HCT116 (cell line): ENCODE data around the gene COL23A1. TPM values are rescaled to one million over a fixed set of nuclear protein-coding genes. Genes with fewer than 3 reads are reported as not detected.

ENCODE experiments used
- ATAC-seq: fragments of 200-7000 bp; cut with Tn5 transposase; 2 replicates; pipeline ENCODE4 v1.9.1; 2020; ENCODE audit warnings: mild to moderate bottlenecking, moderate library complexity
- BruUV-seq: library from RNA; stranded (reverse); fragments of 400-500 nt; replicated peaks from 2 replicates; lab custom pipeline; 2021; lab: Mats Ljungman, UMichigan
- CTCF ChIA-PET: fragments of 300-600 bp; sonication (Branson Sonifier 250); formaldehyde crosslinking; loops from one replicate; lab custom pipeline; 2021; ENCODE audit warnings: antibody characterized with exemption; lab: Charles Lee
- POLR2A ChIA-PET: fragments of 300-600, 350-600 bp; sonication (Branson Sonifier 250); formaldehyde crosslinking; loops from one replicate; lab custom pipeline; 2021; ENCODE audit warnings: antibody characterized with exemption; lab: Charles Lee
- RAD21 ChIA-PET, 2 experiments: fragments of 300-600 bp; sonication (Branson Sonifier 250); formaldehyde crosslinking; loops; one replicate each; lab custom pipeline; 2023; ENCODE audit warnings: low total read pairs in 2 of 2; ENCODE audit not compliant: uncharacterized antibody in 2 of 2, unreplicated experiment in 2 of 2, low non-redundant PET in 1 of 2; lab: Charles Lee
- DNase-seq: peaks from one replicate; pipeline ENCODE4 v3.0.0-alpha.2; 2010; ENCODE audit warnings: low read depth, low spot score
- H2AFZ ChIP-seq: fragments of 200-600 bp; shearing (Covaris generic), sonication (generic); 2 replicates; pipeline ENCODE4 v1.6.1; 2017; ENCODE audit warnings: low read depth, mixed run types, mixed read lengths, antibody characterized with exemption, low read length; ENCODE audit not compliant: poor library complexity, severe bottlenecking
- H3K27ac ChIP-seq: 2 replicates; pipeline ENCODE4 v1.5.1; 2012; ENCODE audit warnings: low read depth, low read length
- H3K27me3 ChIP-seq: fragments of 200-600 bp; sonication (generic); 2 replicates; pipeline ENCODE4 v1.6.1; 2016; ENCODE audit warnings: mixed run types, low read length, mixed read lengths; ENCODE audit not compliant: insufficient read depth
- H3K36me3 ChIP-seq, 2 experiments: fragments of 200-500 bp in 1 of 2; fragments of 200-600 bp in 1 of 2; sonication (Bioruptor generic) in 1 of 2; sonication (generic) in 1 of 2; 2 replicates each; pipeline versions ENCODE4 v1.5.1 to v1.6.1; 2014 to 2016; ENCODE audit warnings: low read length in 2 of 2, inconsistent platforms in 1 of 2, mixed read lengths in 1 of 2, mixed run types in 1 of 2; ENCODE audit not compliant: insufficient read depth in 2 of 2, control insufficient read depth in 1 of 2
- H3K4me1 ChIP-seq, 2 experiments: fragments of 200-600 bp in 1 of 2; sonication (generic) in 1 of 2; 2 replicates each; pipeline versions ENCODE4 v1.5.1 to v1.6.1; 2012 to 2017; ENCODE audit warnings: low read length in 2 of 2, inconsistent platforms in 1 of 2, mild to moderate bottlenecking in 1 of 2, mixed read lengths in 1 of 2, mixed run types in 1 of 2, moderate library complexity in 1 of 2; ENCODE audit not compliant: insufficient read depth in 2 of 2, control insufficient read depth in 1 of 2
- H3K4me2 ChIP-seq: fragments of 200-600 bp; sonication (generic); 2 replicates; pipeline ENCODE4 v1.6.1; 2017; ENCODE audit warnings: mixed run types, low read length, mixed read lengths
- H3K4me3 ChIP-seq, 2 experiments: fragments of 200-600 bp in 1 of 2; sonication (generic) in 1 of 2; replicated peaks in 1 of 2; 2 replicates each; pipeline ENCODE4 v1.5.1; 2011 to 2016; ENCODE audit warnings: low read length in 2 of 2, control low read depth in 1 of 2, low read depth in 1 of 2, mild to moderate bottlenecking in 1 of 2, mixed read lengths in 1 of 2, mixed run types in 1 of 2
- H3K79me2 ChIP-seq: fragments of 200-600 bp; sonication (generic); 2 replicates; pipeline ENCODE4 v1.6.1; 2017; ENCODE audit warnings: mild to moderate bottlenecking, mixed run types, low read length, moderate library complexity, mixed read lengths; ENCODE audit not compliant: insufficient read depth
- H3K9ac ChIP-seq: fragments of 200-600 bp; sonication (generic); 2 replicates; pipeline ENCODE4 v1.6.1; 2016; ENCODE audit warnings: low read length, mixed read lengths
- H3K9me2 ChIP-seq: fragments of 200-600 bp; sonication (generic), shearing (Covaris generic); 2 replicates; pipeline ENCODE4 v1.6.1; 2017; ENCODE audit warnings: mixed run types, mild to moderate bottlenecking, moderate library complexity; ENCODE audit not compliant: insufficient read depth
- H3K9me3 ChIP-seq, 2 experiments: fragments of 200-500 bp in 1 of 2; fragments of 200-600 bp in 1 of 2; sonication (Bioruptor generic) in 1 of 2; sonication (generic) in 1 of 2; 2 replicates each; pipeline ENCODE4 v1.6.1; 2014 to 2017; ENCODE audit warnings: low read length in 2 of 2, mixed read lengths in 2 of 2, inconsistent platforms in 1 of 2, low read depth in 1 of 2, mild to moderate bottlenecking in 1 of 2, mixed run types in 1 of 2, moderate library complexity in 1 of 2; ENCODE audit not compliant: control insufficient read depth in 1 of 2, insufficient read depth in 1 of 2
- H4K20me1 ChIP-seq: fragments of 200-600 bp; sonication (generic), shearing (Covaris generic); 2 replicates; pipeline ENCODE4 v1.6.1; 2017; ENCODE audit warnings: mixed run types, mild to moderate bottlenecking, moderate library complexity; ENCODE audit not compliant: insufficient read depth
- ATF3 ChIP-seq: IDR thresholded peaks from 2 replicates; pipeline ENCODE4 v1.6.1; 2012
- CBX3 ChIP-seq: IDR thresholded peaks from 2 replicates; pipeline ENCODE4 v1.6.1; 2012; ENCODE audit warnings: low read depth
- CEBPB ChIP-seq: IDR thresholded peaks from 2 replicates; pipeline ENCODE4 v1.6.1; 2012; ENCODE audit warnings: low read depth
- CTCF ChIP-seq, 3 experiments: fragments of 200-600 bp in 1 of 3; sonication (generic) in 1 of 3; IDR thresholded peaks in 2 of 3; conservative IDR thresholded peaks in 1 of 3; 2 replicates each; pipeline ENCODE4 v1.5.1; 2012 to 2017; ENCODE audit warnings: low read depth in 2 of 3, low read length in 2 of 3, antibody characterized with exemption in 1 of 3, borderline replicate concordance in 1 of 3, control low read depth in 1 of 3, mild to moderate bottlenecking in 1 of 3, mixed read lengths in 1 of 3, mixed run types in 1 of 3, moderate library complexity in 1 of 3; ENCODE audit not compliant: insufficient read depth in 1 of 3
- EZH2 ChIP-seq: fragments of 200-600 bp; sonication (generic); IDR thresholded peaks from 2 replicates; pipeline ENCODE4 v1.6.1; 2017; ENCODE audit warnings: antibody characterized with exemption, mixed run types
- FOSL1 ChIP-seq: IDR thresholded peaks from 2 replicates; pipeline ENCODE4 v1.6.1; 2012; ENCODE audit warnings: low read depth
- JUND ChIP-seq: IDR thresholded peaks from 2 replicates; pipeline ENCODE4 v1.6.1; 2012
- MAX ChIP-seq: IDR thresholded peaks from 2 replicates; pipeline ENCODE4 v1.6.1; 2012
- POLR2A ChIP-seq: IDR thresholded peaks from 2 replicates; pipeline ENCODE4 v1.7.0; 2011; ENCODE audit warnings: borderline replicate concordance; ENCODE audit not compliant: insufficient read depth, insufficient read length; ENCODE audit errors: extremely low read depth
- POLR2AphosphoS5 ChIP-seq: IDR thresholded peaks from 2 replicates; pipeline ENCODE4 v1.6.1; 2011; ENCODE audit warnings: mild to moderate bottlenecking, low read depth, low read length, moderate library complexity
- RAD21 ChIP-seq: IDR thresholded peaks from 2 replicates; pipeline ENCODE4 v1.6.1; 2012; ENCODE audit warnings: low read depth, mild to moderate bottlenecking
- SIN3A ChIP-seq: IDR thresholded peaks from 2 replicates; pipeline ENCODE4 v1.6.1; 2012; ENCODE audit warnings: low read depth
- SP1 ChIP-seq: IDR thresholded peaks from 2 replicates; pipeline ENCODE4 v1.6.1; 2012; ENCODE audit warnings: low read depth
- ZNF274 ChIP-seq: fragments of 200-500 bp; sonication (Bioruptor generic); IDR thresholded peaks from 2 replicates; pipeline ENCODE4 v1.6.1; 2014; ENCODE audit warnings: mild to moderate bottlenecking, low read depth, low read length, inconsistent platforms
- intact Hi-C: fragments of 100-400 bp; cut with micrococcal nuclease; formaldehyde crosslinking; loops from 2 replicates; pipeline ENCODE4 v1.10.0; 2022
- total RNA-seq: library from RNA; stranded (reverse); gene quantifications from one replicate; pipeline ENCODE4 v1.2.1, GENCODE V29; 2021; ENCODE audit not compliant: unreplicated experiment

The COL23A1 gene
- total RNA-seq, 1 experiment from 2014 or later: not detected

- ChIA-PET RAD21 (no interaction called here), CTCF (no interaction called here), POLR2A (no interaction called here)
- no peaks in the 10 kb centered on the region for H3K9me3 ChIP-seq
- DNase-seq (no peak), ATAC-seq (no peak)
- H3K4me1 ChIP-seq: peaks cover 0 to 2% of the 10 kb centered on the region in 2 experiments; a peak in 1 of 4 replicates
- H3K9me2 ChIP-seq: no peaks in the 10 kb centered on the region
- H3K9ac ChIP-seq: no peak overlapping the region
- H2AFZ ChIP-seq: no peak overlapping the region
- H3K27me3 ChIP-seq: no peaks in the 10 kb centered on the region
- H4K20me1 ChIP-seq: no peaks in the 10 kb centered on the region
- no TSS peak for BruUV-seq
- TF ChIP-seq CBX3: no peak
- TF ChIP-seq POLR2AphosphoS5: no peak
- no peak for TF ChIP-seq RAD21
- no peak for TF ChIP-seq JUND
- TF ChIP-seq POLR2A: no peak
- TF ChIP-seq ZNF274: no peak
- H3K4me3 ChIP-seq: no peak overlapping the region
- H3K79me2 ChIP-seq: no peaks in the 10 kb centered on the region
- no peak overlapping the region for H3K27ac ChIP-seq
- H3K36me3 ChIP-seq: no peaks in the 10 kb centered on the region
- intact Hi-C loops: no loop called here
- H3K4me2 ChIP-seq: no peak overlapping the region
Observed at GRCh38 chr5:178465861-178466288, 124.3 kb downstream of the COL23A1 start.

GRCh38 chr5:178465228-178465860 is 124.8 kb downstream of the COL23A1 start:
- ATAC-seq (no peak), DNase-seq (no peak)
- no peak overlapping the region for H3K9ac ChIP-seq
- H3K27ac ChIP-seq: no peak overlapping the region
- peaks cover 0 to 3% of the 10 kb centered on the region in 2 experiments; a peak in 1 of 4 replicates for H3K4me1 ChIP-seq
- H3K79me2 ChIP-seq: no peaks in the 10 kb centered on the region
- RAD21 ChIA-PET: no interaction called here
- no peaks in the 10 kb centered on the region for H3K9me3 ChIP-seq
- no peak overlapping the region for H2AFZ ChIP-seq
- POLR2A ChIA-PET: no interaction called here
- no TSS peak for BruUV-seq
- no peaks in the 10 kb centered on the region for H3K27me3 ChIP-seq
- H3K36me3 ChIP-seq: no peaks in the 10 kb centered on the region
- intact Hi-C loops: no loop called here
- CTCF ChIA-PET: no interaction called here
- H3K9me2 ChIP-seq: no peaks in the 10 kb centered on the region
- TF ChIP-seq CEBPB: no peak
- TF ChIP-seq ATF3: no peak
- no peak for TF ChIP-seq MAX
- TF ChIP-seq JUND: no peak
- TF ChIP-seq EZH2: no peak
- no peak for TF ChIP-seq FOSL1
- no peak for TF ChIP-seq SIN3A
- TF ChIP-seq SP1: no peak
- TF ChIP-seq POLR2AphosphoS5: no peak
- no peak for TF ChIP-seq CTCF (IDR thresholded peaks at IDR 0.05 in 2 of 3, conservative IDR thresholded peaks at IDR 0.05 in 1 of 3; ENCODE audit: borderline replicate concordance in 1 of 3, insufficient read depth in 1 of 3, low read depth in 2 of 3, low read length in 2 of 3)
- H3K4me2 ChIP-seq: no peak overlapping the region
- no peak overlapping the region for H3K4me3 ChIP-seq
- H4K20me1 ChIP-seq: no peaks in the 10 kb centered on the region
